Gastroesophageal sphincter (tissue), 4 donors: ENCODE data around the gene ATP9A. TPM values are rescaled to one million over a fixed set of nuclear protein-coding genes. Genes with fewer than 3 reads are reported as not detected.

ENCODE experiments used
- ATAC-seq: fragments of 150-250 bp; one replicate; pipeline ENCODE4 v1.9.1; 2016; ENCODE audit warnings: mild to moderate bottlenecking, moderate library complexity
- H3K27ac ChIP-seq, 4 donors: fragments of 200-600 bp; sonication (generic) in 3 of 4; 1 replicate in 3 of 4; 2 replicates in 1 of 4; pipeline ENCODE4 v1.5.1; 2016 to 2019
- H3K27me3 ChIP-seq: fragments of 200-600 bp; sonication (generic); one replicate; pipeline ENCODE4 v1.5.1; 2019
- H3K36me3 ChIP-seq, 2 donors: fragments of 200-600 bp; sonication (generic); one replicate each; pipeline ENCODE4 v1.5.1; 2019; ENCODE audit warnings: control low read depth in 1 of 2
- H3K4me1 ChIP-seq, 3 donors: fragments of 200-600 bp; sonication (generic); 1 replicate in 2 of 3; 2 replicates in 1 of 3; pipeline ENCODE4 v1.5.1; 2016 to 2019; ENCODE audit warnings: control low read depth in 2 of 3
- H3K4me3 ChIP-seq, 2 donors: fragments of 200-600 bp; sonication (generic); one replicate each; pipeline ENCODE4 v1.5.1; 2019; ENCODE audit warnings: mild to moderate bottlenecking in 1 of 2, moderate library complexity in 1 of 2
- H3K9me3 ChIP-seq, 3 donors: fragments of 200-600 bp; sonication (generic); one replicate each; pipeline ENCODE4 v1.5.1; 2017 to 2019; ENCODE audit warnings: control low read depth in 2 of 3
- EP300 ChIP-seq: sonication (generic); formaldehyde crosslinking; IDR thresholded peaks from one replicate; pipeline ENCODE4 v1.6.1; 2017; ENCODE audit warnings: antibody characterized with exemption, mild to moderate bottlenecking
- POLR2A ChIP-seq, 2 donors: fragments of 450-650 bp; IDR thresholded peaks; one replicate each; pipeline ENCODE4 v1.6.1; 2017; ENCODE audit warnings: antibody characterized with exemption in 2 of 2, mild to moderate bottlenecking in 2 of 2, moderate library complexity in 1 of 2
- POLR2AphosphoS5 ChIP-seq: sonication (generic); formaldehyde crosslinking; IDR thresholded peaks from one replicate; pipeline ENCODE4 v1.6.1; 2017; ENCODE audit warnings: antibody characterized with exemption
- WGBS, 2 donors: methylation state at CpG; one replicate each; pipeline ENCODE4 v1.1.5; 2018; ENCODE audit warnings: low coverage in 1 of 2; 5-methylcytosine and 5-hydroxymethylcytosine counted together
- total RNA-seq, 4 donors: library from RNA; depleted of rRNA; stranded (reverse); fragments of >200 nt; gene quantifications; one replicate each; pipeline ENCODE4 v1.1.0, GENCODE V29; 2016
- TF ChIP-seq, protein P1 (sequence below), 4 experiments: fragments of 200-600 bp in 2 of 4; fragments of 450-650 bp in 2 of 4; sonication (generic) in 1 of 4; IDR thresholded peaks; one replicate each; pipeline ENCODE4 v1.5.1; 2017 to 2019; ENCODE audit warnings: antibody characterized with exemption in 4 of 4, mild to moderate bottlenecking in 2 of 4, moderate library complexity in 2 of 4

The ATP9A gene
- total RNA-seq, 4 donors from 2014 or later: 49.3 to 80.2 (median 57.7) TPM

DNA sequence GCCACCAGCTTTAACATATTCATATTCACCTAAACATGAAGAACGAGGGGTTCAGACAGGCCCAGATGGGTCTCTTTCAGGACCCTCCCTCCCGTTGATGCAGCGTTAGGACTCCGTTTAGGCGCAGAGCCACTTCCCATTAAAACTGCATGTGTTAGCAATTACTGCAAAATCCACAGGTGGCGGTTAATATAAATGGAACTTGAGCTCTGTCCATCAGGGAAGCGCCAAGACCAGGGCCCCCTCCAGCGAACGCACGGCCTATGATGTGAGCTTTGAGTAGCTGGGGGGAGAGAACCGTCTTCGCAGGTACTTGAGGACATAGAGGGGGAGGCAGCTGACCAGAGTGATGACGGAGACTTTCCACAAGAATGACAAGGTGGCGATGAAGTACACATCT is 167.2 kb downstream of the ATP9A start:
- Histone ChIP-seq H3K9me3 (no peaks in the 10 kb centered on the region), H3K27me3 (no peaks in the 10 kb centered on the region), H3K4me3 (no peak overlapping the region), H3K4me1 (no peaks in the 10 kb centered on the region), H3K36me3 (peaks cover 0 to 79% of the 10 kb centered on the region in 2 donors), H3K27ac (no peak overlapping the region)
- ATAC-seq: no peak
- 81% methylated on average over 6 of the region's 14 CpGs; no CpG with 5 or more reads in 1 of the 2 donors for WGBS, 2 donors
- TF ChIP-seq POLR2AphosphoS5 (no peak), POLR2A (IDR thresholded peaks at IDR 0.05) (no peak), EP300 (no peak)
- TF ChIP-seq, protein P1, sequence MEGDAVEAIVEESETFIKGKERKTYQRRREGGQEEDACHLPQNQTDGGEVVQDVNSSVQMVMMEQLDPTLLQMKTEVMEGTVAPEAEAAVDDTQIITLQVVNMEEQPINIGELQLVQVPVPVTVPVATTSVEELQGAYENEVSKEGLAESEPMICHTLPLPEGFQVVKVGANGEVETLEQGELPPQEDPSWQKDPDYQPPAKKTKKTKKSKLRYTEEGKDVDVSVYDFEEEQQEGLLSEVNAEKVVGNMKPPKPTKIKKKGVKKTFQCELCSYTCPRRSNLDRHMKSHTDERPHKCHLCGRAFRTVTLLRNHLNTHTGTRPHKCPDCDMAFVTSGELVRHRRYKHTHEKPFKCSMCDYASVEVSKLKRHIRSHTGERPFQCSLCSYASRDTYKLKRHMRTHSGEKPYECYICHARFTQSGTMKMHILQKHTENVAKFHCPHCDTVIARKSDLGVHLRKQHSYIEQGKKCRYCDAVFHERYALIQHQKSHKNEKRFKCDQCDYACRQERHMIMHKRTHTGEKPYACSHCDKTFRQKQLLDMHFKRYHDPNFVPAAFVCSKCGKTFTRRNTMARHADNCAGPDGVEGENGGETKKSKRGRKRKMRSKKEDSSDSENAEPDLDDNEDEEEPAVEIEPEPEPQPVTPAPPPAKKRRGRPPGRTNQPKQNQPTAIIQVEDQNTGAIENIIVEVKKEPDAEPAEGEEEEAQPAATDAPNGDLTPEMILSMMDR (IDR thresholded peaks at IDR 0.05): no peak

DNA sequence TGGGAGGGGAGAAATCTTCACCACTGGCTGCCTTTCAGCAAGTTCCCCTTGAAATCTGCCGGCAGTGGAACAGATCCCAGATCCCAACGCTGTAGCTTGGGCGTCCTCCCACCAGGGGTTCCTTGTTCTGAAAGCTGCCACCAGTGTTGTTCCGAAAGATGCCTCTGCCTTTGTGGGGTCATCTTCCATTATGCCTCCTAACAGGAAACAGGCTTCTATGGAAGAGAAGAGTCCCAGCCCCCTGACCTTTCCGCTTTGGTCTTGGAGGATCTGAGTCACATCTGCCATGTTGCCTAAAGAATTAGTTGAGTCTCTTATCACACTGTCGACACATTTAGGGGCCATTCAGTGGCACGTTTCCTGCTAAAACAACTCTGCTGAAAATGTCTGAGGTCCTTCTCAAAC is 168.2 kb downstream of the ATP9A start:
- no peaks in the 10 kb centered on the region for H3K9me3 ChIP-seq
- H3K4me1 ChIP-seq: peaks cover 0 to 8% (median 0%) of the 10 kb centered on the region in 3 donors
- H3K27me3 ChIP-seq: no peaks in the 10 kb centered on the region
- 43 to 81% methylated on average over 2 to 4 of the region's 7 CpGs for WGBS, 2 donors
- peaks cover 0 to 72% of the 10 kb centered on the region in 2 donors for H3K36me3 ChIP-seq
- TF ChIP-seq, protein P1 (IDR thresholded peaks at IDR 0.05): no peak
- TF ChIP-seq POLR2AphosphoS5 (no peak), EP300 (no peak), POLR2A (IDR thresholded peaks at IDR 0.05) (no peak)
- H3K27ac ChIP-seq: no peak overlapping the region
- no peak overlapping the region for H3K4me3 ChIP-seq
- no peak for ATAC-seq

DNA sequence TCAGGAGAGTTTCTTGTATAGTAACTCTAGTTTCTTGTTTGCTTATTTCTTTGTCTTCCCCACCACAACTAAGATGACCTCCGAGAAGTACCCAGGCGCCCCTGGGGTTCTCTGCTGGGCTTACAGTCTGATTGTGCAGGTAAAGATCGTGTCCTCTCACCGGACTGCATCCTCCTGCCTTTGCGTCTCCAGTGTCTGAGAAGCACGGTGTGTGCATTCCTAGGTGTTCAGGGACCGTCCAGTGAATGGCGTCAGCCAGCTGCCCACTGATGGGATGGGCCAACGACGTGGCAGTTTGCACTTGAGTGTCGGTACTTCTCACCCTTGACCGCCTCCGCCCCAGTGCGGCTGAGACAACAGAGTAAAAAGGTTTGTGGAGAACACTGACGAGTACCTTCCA is 169.6 kb downstream of the ATP9A start:
- Histone ChIP-seq H3K27ac (no peak overlapping the region), H3K4me3 (no peak overlapping the region), H3K27me3 (no peaks in the 10 kb centered on the region), H3K9me3 (no peaks in the 10 kb centered on the region), H3K36me3 (peaks cover 0 to 57% of the 10 kb centered on the region in 2 donors), H3K4me1 (peaks cover 0 to 23% (median 6%) of the 10 kb centered on the region in 3 donors)
- ATAC-seq: no peak
- 83 to 93% methylated on average over 9 to 14 of the region's 15 CpGs for WGBS, 2 donors
- TF ChIP-seq EP300 (no peak), POLR2A (IDR thresholded peaks at IDR 0.05) (no peak), POLR2AphosphoS5 (no peak)
- TF ChIP-seq, protein P1 (IDR thresholded peaks at IDR 0.05): no peak

DNA sequence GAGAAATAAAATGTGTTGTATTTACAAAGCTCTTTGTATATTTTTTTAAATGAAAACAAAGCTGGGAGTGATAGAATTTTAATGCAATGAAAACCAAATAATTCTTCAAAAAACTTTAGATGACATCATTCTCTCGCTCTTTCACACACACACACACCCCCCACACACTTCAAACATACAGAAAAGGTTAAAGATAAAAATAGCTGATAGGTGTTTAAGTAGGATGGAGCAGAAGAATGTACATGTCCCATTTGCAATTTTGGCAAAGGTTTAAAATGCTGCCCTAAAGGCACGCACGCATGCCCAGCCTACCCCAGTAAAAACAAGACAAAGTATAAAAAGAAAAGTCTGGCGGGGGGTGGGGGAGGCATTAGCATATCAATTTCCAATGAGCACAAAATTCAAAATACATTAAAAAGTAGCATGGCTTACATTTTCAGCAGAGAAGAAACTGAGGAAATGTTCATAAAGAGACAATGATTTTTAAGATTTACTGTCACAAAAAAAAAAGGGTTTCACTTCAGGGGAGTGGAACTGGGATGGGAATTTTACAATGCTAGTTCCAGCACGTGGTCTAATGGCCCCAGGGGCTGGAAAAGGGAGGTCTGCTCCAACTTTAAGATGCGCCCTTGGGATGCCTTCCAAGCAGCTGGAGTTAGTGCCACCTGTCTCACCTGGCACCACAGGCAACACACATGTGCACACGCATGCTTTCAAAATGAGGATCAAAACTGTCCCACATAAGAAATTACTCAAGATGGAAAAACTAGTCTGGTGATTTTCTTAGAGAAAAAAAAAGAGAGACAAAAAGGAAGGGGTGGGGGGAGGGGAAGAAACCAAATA is 170.6 kb downstream of the ATP9A start:
- Histone ChIP-seq H3K27ac (no peak overlapping the region), H3K36me3 (peaks cover 0 to 47% of the 10 kb centered on the region in 2 donors), H3K4me1 (peaks cover 0 to 24% (median 6%) of the 10 kb centered on the region in 3 donors), H3K27me3 (no peaks in the 10 kb centered on the region), H3K9me3 (no peaks in the 10 kb centered on the region), H3K4me3 (no peak overlapping the region)
- TF ChIP-seq, protein P1 (IDR thresholded peaks at IDR 0.05): no peak
- no peak for TF ChIP-seq POLR2AphosphoS5
- TF ChIP-seq POLR2A (IDR thresholded peaks at IDR 0.05): no peak
- no peak for TF ChIP-seq EP300
- 49 to 62% methylated on average over 6 of the region's 7 CpGs for WGBS, 2 donors
- no peak for ATAC-seq
